HG03558 (cell line): Measurements from ENCODE around the gene KRTAP16-1.
"Not testable (repeated sequence)": the region's sequence is repeated elsewhere in the genome, so short reads cannot be mapped to it uniquely, and the experiment has no call there.

Source experiments
- ATAC-seq: cut with Tn5 transposase; IDR thresholded peaks from one replicate; pipeline ENCODE4 v1.9.1; 2021; ENCODE audit warnings: moderate number of reproducible peaks; ENCODE audit not compliant: unreplicated experiment; ENCODE audit errors: extremely low read depth

Gene KRTAP16-1

GRCh38 chr17:41304091-41304490, 5.0 kb downstream of the KRTAP16-1 start:
- no peak for ATAC-seq

- ATAC-seq, result no peak
Measured at GRCh38 chr17:41302981-41303380, 6.1 kb downstream of the KRTAP16-1 start.

GRCh38 chr17:41301916-41302901, 6.9 kb downstream of the KRTAP16-1 start, which contains the start of gene KRTAP29-1:
KRTAP29-1 (minus strand) TSS chr17:41302851; CDS start chr17:41302851, 0 bp downstream.
- ATAC-seq, result no peak

GRCh38 chr17:41301204-41301790, 7.8 kb downstream of the KRTAP16-1 start:
- no peak for ATAC-seq

GRCh38 chr17:41298458-41299135, 10.5 kb downstream of the KRTAP16-1 start:
- no peak for ATAC-seq

- no peak for ATAC-seq
Measured at GRCh38 chr17:41296846-41297245, 12.3 kb downstream of the KRTAP16-1 start.

GRCh38 chr17:41294016-41294415, 15.1 kb downstream of the KRTAP16-1 start:
- no peak for ATAC-seq

- no peak for ATAC-seq
Measured at GRCh38 chr17:41287050-41287449, 22.1 kb downstream of the KRTAP16-1 start.

GRCh38 chr17:41284546-41284945, 24.6 kb downstream of the KRTAP16-1 start:
- ATAC-seq, result no peak

- no peak for ATAC-seq
Measured at GRCh38 chr17:41284043-41284442, 25.1 kb downstream of the KRTAP16-1 start.

- ATAC-seq, result no peak
Measured at GRCh38 chr17:41278176-41278955, 30.7 kb downstream of the KRTAP16-1 start.

GRCh38 chr17:41275648-41276190, 33.4 kb downstream of the KRTAP16-1 start, which contains the start of gene KRTAP9-7:
KRTAP9-7 (plus strand) TSS chr17:41275698; CDS start chr17:41275698, 0 bp downstream.
- ATAC-seq, result not testable (repeated sequence)

GRCh38 chr17:41271858-41272257, 37.3 kb downstream of the KRTAP16-1 start:
- ATAC-seq, result no peak

GRCh38 chr17:41271323-41271722, 37.8 kb downstream of the KRTAP16-1 start:
- not testable (repeated sequence) for ATAC-seq

GRCh38 chr17:41267711-41268110, 41.4 kb downstream of the KRTAP16-1 start:
- no peak for ATAC-seq

- no peak for ATAC-seq
Measured at GRCh38 chr17:41265078-41265477, 44.0 kb downstream of the KRTAP16-1 start, which contains the start of gene KRTAP9-6. KRTAP9-6 (plus strand) TSS chr17:41265378; CDS start chr17:41265378, 0 bp downstream.

- no peak for ATAC-seq
Measured at GRCh38 chr17:41264599-41264998, 44.5 kb downstream of the KRTAP16-1 start.

GRCh38 chr17:41263212-41263611, 45.9 kb downstream of the KRTAP16-1 start:
- no peak for ATAC-seq

- no peak for ATAC-seq
Measured at GRCh38 chr17:41258406-41258805, 50.7 kb downstream of the KRTAP16-1 start.
